ENCODE measurements around the gene KRTAP9-3.
"Not testable (repeated sequence)": the region's sequence is repeated elsewhere in the genome, so short reads cannot be mapped to it uniquely, and the experiment has no call there.

The KRTAP9-3 gene

GRCh38 chr17:41232399-41233105, at the start of gene KRTAP9-3:
Gene KRTAP9-3 (plus strand): TSS chr17:41232449. CDS start chr17:41232502, 53 bp downstream.
- DNase-seq (ENCODE audit: low spot score): not testable (repeated sequence)

GRCh38 chr17:41184480-41184961, 47.7 kb upstream of the KRTAP9-3 start, which contains the start of gene KRTAP4-1:
Gene KRTAP4-1 (minus strand): TSS chr17:41184911. CDS start chr17:41184854, 57 bp downstream.
- DNase-seq (ENCODE audit: low spot score): no peak

- no peak for DNase-seq (ENCODE audit: low spot score)
These were observed 47.2 kb upstream of the KRTAP9-3 start for GRCh38 chr17:41185001-41185400.

- DNase-seq (ENCODE audit: low spot score): no peak
These were observed 45.4 kb upstream of the KRTAP9-3 start for GRCh38 chr17:41186872-41187271.

- DNase-seq (ENCODE audit: low spot score): not testable (repeated sequence)
These were observed 42.4 kb upstream of the KRTAP9-3 start, which contains the start of gene KRTAP9-1 for GRCh38 chr17:41189837-41190318. Gene KRTAP9-1 (plus strand): TSS chr17:41189887. CDS start chr17:41189887, 0 bp downstream.

GRCh38 chr17:41190328-41190727, 41.9 kb upstream of the KRTAP9-3 start:
- no peak for DNase-seq (ENCODE audit: low spot score)

GRCh38 chr17:41196068-41196467, 36.2 kb upstream of the KRTAP9-3 start:
- no peak for DNase-seq (ENCODE audit: low spot score)

GRCh38 chr17:41199421-41200078, 32.7 kb upstream of the KRTAP9-3 start:
- DNase-seq (ENCODE audit: low spot score): no peak

GRCh38 chr17:41211845-41212466, 20.3 kb upstream of the KRTAP9-3 start:
- no peak for DNase-seq (ENCODE audit: low spot score)

GRCh38 chr17:41212524-41213169, 19.6 kb upstream of the KRTAP9-3 start:
- DNase-seq (ENCODE audit: low spot score): no peak

- DNase-seq (ENCODE audit: low spot score): no peak
These were observed 16.6 kb upstream of the KRTAP9-3 start for GRCh38 chr17:41215681-41216080.

GRCh38 chr17:41223821-41224220, 8.4 kb upstream of the KRTAP9-3 start:
- no peak for DNase-seq (ENCODE audit: low spot score)

- DNase-seq (ENCODE audit: low spot score): no peak
These were observed 6.2 kb upstream of the KRTAP9-3 start for GRCh38 chr17:41226051-41226450.

GRCh38 chr17:41226598-41227095, 5.6 kb upstream of the KRTAP9-3 start, which contains the start of gene KRTAP9-2:
Gene KRTAP9-2 (plus strand): TSS chr17:41226648. CDS start chr17:41226655, 7 bp downstream.
- not testable (repeated sequence) for DNase-seq (ENCODE audit: low spot score)

- DNase-seq (ENCODE audit: low spot score): no peak
These were observed 2.2 kb upstream of the KRTAP9-3 start for GRCh38 chr17:41230094-41230493.

- no peak for DNase-seq (ENCODE audit: low spot score)
These were observed 518 bp upstream of the KRTAP9-3 start for GRCh38 chr17:41231731-41232130.

GRCh38 chr17:41237116-41237515, 4.9 kb downstream of the KRTAP9-3 start:
- not testable (repeated sequence) for DNase-seq (ENCODE audit: low spot score)

GRCh38 chr17:41237949-41238437, 5.7 kb downstream of the KRTAP9-3 start, which contains the start of gene KRTAP9-8:
Gene KRTAP9-8 (plus strand): TSS chr17:41237999. CDS start chr17:41238052, 53 bp downstream.
- DNase-seq (ENCODE audit: low spot score): not testable (repeated sequence)

- DNase-seq (ENCODE audit: low spot score): not testable (repeated sequence)
These were observed 14.9 kb downstream of the KRTAP9-3 start for GRCh38 chr17:41246995-41247787.

- DNase-seq (ENCODE audit: low spot score): not testable (repeated sequence)
These were observed 17.5 kb downstream of the KRTAP9-3 start, which contains the start of gene KRTAP9-4 for GRCh38 chr17:41249637-41250240. Gene KRTAP9-4 (plus strand): TSS chr17:41249687. CDS start chr17:41249721, 34 bp downstream.
